ENCODE data around the gene TEX9. TPM values are rescaled to one million over a fixed set of nuclear protein-coding genes. Genes with fewer than 3 reads are reported as not detected.
"Not testable (repeated sequence)": the region's sequence is repeated elsewhere in the genome, so short reads cannot be mapped to it uniquely, and the experiment has no call there.

TEX9 gene
- total RNA-seq, result under 1 TPM; 0.79 to 0.85 TPM

- intact Hi-C loops (cut with micrococcal nuclease), result no loop called here
- ATAC-seq (peak; percentile 97), DNase-seq (peak; percentile 87)
- no peaks in the 10 kb centered on the region for H3K36me3 Mint-ChIP-seq (ENCODE audit: low read depth)
- no peak for TF ChIP-seq CTCF (IDR thresholded peaks at IDR 0.05)
- peaks cover 7% of the 10 kb centered on the region for H3K4me1 Mint-ChIP-seq (ENCODE audit: low read depth)
- H3K4me3 Mint-ChIP-seq, result peak within 1 kb of the TSS; percentile 76
- H3K9me3 Mint-ChIP-seq, result peaks cover 2% of the 10 kb centered on the region
- POLR2A ChIA-PET, result no interaction called here
- CTCF ChIA-PET, result no interaction called here
- H3K27ac Mint-ChIP-seq, result no peak within 1 kb of the TSS
- H3K27me3 Mint-ChIP-seq, result peaks cover 24% of the 10 kb centered on the region
These were observed at the start of gene TEX9 for GRCh38 chr15:56365075-56365711. Gene TEX9, plus strand, starts transcription at chr15:56365426. Its CDS starts 25 bp downstream, at chr15:56365451.

GRCh38 chr15:56316561-56316960 lies 48.7 kb upstream of the TEX9 start:
- H3K4me1 Mint-ChIP-seq (ENCODE audit: low read depth); H3K36me3 Mint-ChIP-seq (ENCODE audit: low read depth); POLR2A ChIA-PET; H3K27ac Mint-ChIP-seq; CTCF ChIA-PET; intact Hi-C loops (cut with micrococcal nuclease); H3K9me3 Mint-ChIP-seq; H3K27me3 Mint-ChIP-seq; DNase-seq; H3K4me3 Mint-ChIP-seq; ATAC-seq: not testable (repeated sequence)

GRCh38 chr15:56320316-56320715 lies 44.9 kb upstream of the TEX9 start:
- DNase-seq (no peak), ATAC-seq (no peak)
- H3K27me3 Mint-ChIP-seq, result no peaks in the 10 kb centered on the region
- TF ChIP-seq CTCF (IDR thresholded peaks at IDR 0.05), result no peak
- no peaks in the 10 kb centered on the region for H3K4me1 Mint-ChIP-seq (ENCODE audit: low read depth)
- H3K27ac Mint-ChIP-seq, result no peak overlapping the region
- peaks cover 8% of the 10 kb centered on the region for H3K9me3 Mint-ChIP-seq
- intact Hi-C loops (cut with micrococcal nuclease), result no loop called here
- POLR2A ChIA-PET, result no interaction called here
- CTCF ChIA-PET, result no interaction called here
- no peaks in the 10 kb centered on the region for H3K36me3 Mint-ChIP-seq (ENCODE audit: low read depth)
- H3K4me3 Mint-ChIP-seq, result no peak overlapping the region

GRCh38 chr15:56320861-56321260 lies 44.4 kb upstream of the TEX9 start:
- DNase-seq (no peak), ATAC-seq (no peak)
- no peak overlapping the region for H3K4me3 Mint-ChIP-seq
- no peaks in the 10 kb centered on the region for H3K4me1 Mint-ChIP-seq (ENCODE audit: low read depth)
- H3K9me3 Mint-ChIP-seq, result peaks cover 8% of the 10 kb centered on the region
- CTCF ChIA-PET, result no interaction called here
- H3K27ac Mint-ChIP-seq, result no peak overlapping the region
- POLR2A ChIA-PET, result no interaction called here
- intact Hi-C loops (cut with micrococcal nuclease), result no loop called here
- TF ChIP-seq CTCF (IDR thresholded peaks at IDR 0.05), result no peak
- no peaks in the 10 kb centered on the region for H3K36me3 Mint-ChIP-seq (ENCODE audit: low read depth)
- no peaks in the 10 kb centered on the region for H3K27me3 Mint-ChIP-seq

- H3K36me3 Mint-ChIP-seq (ENCODE audit: low read depth), result no peaks in the 10 kb centered on the region
- no peak overlapping the region for H3K4me3 Mint-ChIP-seq
- no peak for TF ChIP-seq CTCF (IDR thresholded peaks at IDR 0.05)
- H3K27me3 Mint-ChIP-seq, result no peaks in the 10 kb centered on the region
- H3K4me1 Mint-ChIP-seq (ENCODE audit: low read depth), result no peaks in the 10 kb centered on the region
- ATAC-seq, result no peak
- intact Hi-C loops (cut with micrococcal nuclease), result no loop called here
- H3K9me3 Mint-ChIP-seq, result peaks cover 4% of the 10 kb centered on the region
- ChIA-PET POLR2A (no interaction called here), CTCF (no interaction called here)
- no peak overlapping the region for H3K27ac Mint-ChIP-seq
- DNase-seq, result no peak
These were observed 42.8 kb upstream of the TEX9 start for GRCh38 chr15:56322444-56322843.

GRCh38 chr15:56323435-56323834 lies 41.8 kb upstream of the TEX9 start:
- no peaks in the 10 kb centered on the region for H3K27me3 Mint-ChIP-seq
- POLR2A ChIA-PET, result no interaction called here
- no peaks in the 10 kb centered on the region for H3K36me3 Mint-ChIP-seq (ENCODE audit: low read depth)
- ATAC-seq, result no peak
- H3K4me1 Mint-ChIP-seq (ENCODE audit: low read depth), result no peaks in the 10 kb centered on the region
- CTCF ChIA-PET, result no interaction called here
- no peak for DNase-seq
- no peak overlapping the region for H3K4me3 Mint-ChIP-seq
- intact Hi-C loops (cut with micrococcal nuclease), result no loop called here
- no peak overlapping the region for H3K27ac Mint-ChIP-seq
- H3K9me3 Mint-ChIP-seq, result no peaks in the 10 kb centered on the region
- no peak for TF ChIP-seq CTCF (IDR thresholded peaks at IDR 0.05)
